Measurements from ENCODE around the gene RALGPS2. TPM values are rescaled to one million over a fixed set of nuclear protein-coding genes. Genes with fewer than 3 reads are reported as not detected.

Gene RALGPS2
- total RNA-seq, 1 donor, result 34.0 TPM

GRCh38 chr1:178781533-178782330, 56.7 kb downstream of the RALGPS2 start:
- H3K9me3 ChIP-seq (ENCODE audit: low read depth, low read length), result no peaks in the 10 kb centered on the region
- H3K4me1 ChIP-seq (ENCODE audit: insufficient read depth, low read length), result peaks cover 7% of the 10 kb centered on the region
- H3K27me3 ChIP-seq (ENCODE audit: insufficient read depth, low read length), result no peaks in the 10 kb centered on the region
- H3K4me3 ChIP-seq (ENCODE audit: low read length), result no peak overlapping the region

GRCh38 chr1:178784131-178784536, 59.1 kb downstream of the RALGPS2 start:
- no peak overlapping the region for H3K4me3 ChIP-seq (ENCODE audit: low read length)
- H3K27me3 ChIP-seq (ENCODE audit: insufficient read depth, low read length), result no peaks in the 10 kb centered on the region
- H3K4me1 ChIP-seq (ENCODE audit: insufficient read depth, low read length), result peaks cover 7% of the 10 kb centered on the region
- no peaks in the 10 kb centered on the region for H3K9me3 ChIP-seq (ENCODE audit: low read depth, low read length)

- Histone ChIP-seq H3K4me1 (ENCODE audit: insufficient read depth, low read length) (no peaks in the 10 kb centered on the region), H3K4me3 (ENCODE audit: low read length) (no peak overlapping the region), H3K27me3 (ENCODE audit: insufficient read depth, low read length) (no peaks in the 10 kb centered on the region), H3K9me3 (ENCODE audit: low read depth, low read length) (no peaks in the 10 kb centered on the region)
Observed at GRCh38 chr1:178792394-178792793, 67.3 kb downstream of the RALGPS2 start.

GRCh38 chr1:178796013-178796412, 71.0 kb downstream of the RALGPS2 start:
- Histone ChIP-seq H3K27me3 (ENCODE audit: insufficient read depth, low read length) (no peaks in the 10 kb centered on the region), H3K4me1 (ENCODE audit: insufficient read depth, low read length) (no peaks in the 10 kb centered on the region), H3K9me3 (ENCODE audit: low read depth, low read length) (no peaks in the 10 kb centered on the region), H3K4me3 (ENCODE audit: low read length) (no peak overlapping the region)

GRCh38 chr1:178797590-178797989, 72.5 kb downstream of the RALGPS2 start:
- no peaks in the 10 kb centered on the region for H3K27me3 ChIP-seq (ENCODE audit: insufficient read depth, low read length)

GRCh38 chr1:178798232-178798861, 73.3 kb downstream of the RALGPS2 start:
- Histone ChIP-seq H3K27me3 (ENCODE audit: insufficient read depth, low read length) (no peaks in the 10 kb centered on the region), H3K9me3 (ENCODE audit: low read depth, low read length) (no peaks in the 10 kb centered on the region), H3K4me1 (ENCODE audit: insufficient read depth, low read length) (no peaks in the 10 kb centered on the region), H3K4me3 (ENCODE audit: low read length) (no peak overlapping the region)

More at GRCh38 chr1:178797590-178797989, 72.5 kb downstream of the RALGPS2 start:
- H3K9me3 ChIP-seq (ENCODE audit: low read depth, low read length), result no peaks in the 10 kb centered on the region
- H3K4me3 ChIP-seq (ENCODE audit: low read length), result no peak overlapping the region
- no peaks in the 10 kb centered on the region for H3K4me1 ChIP-seq (ENCODE audit: insufficient read depth, low read length)

- no peaks in the 10 kb centered on the region for H3K9me3 ChIP-seq (ENCODE audit: low read depth, low read length)
- no peaks in the 10 kb centered on the region for H3K4me1 ChIP-seq (ENCODE audit: insufficient read depth, low read length)
- no peak overlapping the region for H3K4me3 ChIP-seq (ENCODE audit: low read length)
- no peaks in the 10 kb centered on the region for H3K27me3 ChIP-seq (ENCODE audit: insufficient read depth, low read length)
Observed at GRCh38 chr1:178802873-178803272, 77.8 kb downstream of the RALGPS2 start.

GRCh38 chr1:178806665-178807300, 81.7 kb downstream of the RALGPS2 start:
- Histone ChIP-seq H3K4me3 (ENCODE audit: low read length) (no peak overlapping the region), H3K27me3 (ENCODE audit: insufficient read depth, low read length) (no peaks in the 10 kb centered on the region), H3K9me3 (ENCODE audit: low read depth, low read length) (no peaks in the 10 kb centered on the region), H3K4me1 (ENCODE audit: insufficient read depth, low read length) (no peaks in the 10 kb centered on the region)

- Histone ChIP-seq H3K27me3 (ENCODE audit: insufficient read depth, low read length) (no peaks in the 10 kb centered on the region), H3K9me3 (ENCODE audit: low read depth, low read length) (no peaks in the 10 kb centered on the region), H3K4me1 (ENCODE audit: insufficient read depth, low read length) (no peaks in the 10 kb centered on the region)
Observed at GRCh38 chr1:178808529-178808928, 83.5 kb downstream of the RALGPS2 start.

GRCh38 chr1:178810585-178810984, 85.5 kb downstream of the RALGPS2 start:
- Histone ChIP-seq H3K4me3 (ENCODE audit: low read length) (no peak overlapping the region), H3K4me1 (ENCODE audit: insufficient read depth, low read length) (no peaks in the 10 kb centered on the region), H3K27me3 (ENCODE audit: insufficient read depth, low read length) (no peaks in the 10 kb centered on the region), H3K9me3 (ENCODE audit: low read depth, low read length) (no peaks in the 10 kb centered on the region)

More at GRCh38 chr1:178808529-178808928, 83.5 kb downstream of the RALGPS2 start:
- H3K4me3 ChIP-seq (ENCODE audit: low read length), result no peak overlapping the region

GRCh38 chr1:178818416-178818815, 93.4 kb downstream of the RALGPS2 start:
- H3K9me3 ChIP-seq (ENCODE audit: low read depth, low read length), result no peaks in the 10 kb centered on the region
- H3K4me1 ChIP-seq (ENCODE audit: insufficient read depth, low read length), result no peaks in the 10 kb centered on the region

GRCh38 chr1:178819123-178819522, 94.1 kb downstream of the RALGPS2 start:
- no peaks in the 10 kb centered on the region for H3K27me3 ChIP-seq (ENCODE audit: insufficient read depth, low read length)
- no peak overlapping the region for H3K4me3 ChIP-seq (ENCODE audit: low read length)
- H3K4me1 ChIP-seq (ENCODE audit: insufficient read depth, low read length), result no peaks in the 10 kb centered on the region
- no peaks in the 10 kb centered on the region for H3K9me3 ChIP-seq (ENCODE audit: low read depth, low read length)

More at GRCh38 chr1:178818416-178818815, 93.4 kb downstream of the RALGPS2 start:
- H3K4me3 ChIP-seq (ENCODE audit: low read length), result no peak overlapping the region
- no peaks in the 10 kb centered on the region for H3K27me3 ChIP-seq (ENCODE audit: insufficient read depth, low read length)

GRCh38 chr1:178821134-178821866, 96.3 kb downstream of the RALGPS2 start:
- H3K27me3 ChIP-seq (ENCODE audit: insufficient read depth, low read length), result no peaks in the 10 kb centered on the region
- no peak overlapping the region for H3K4me3 ChIP-seq (ENCODE audit: low read length)
- H3K4me1 ChIP-seq (ENCODE audit: insufficient read depth, low read length), result no peaks in the 10 kb centered on the region
- H3K9me3 ChIP-seq (ENCODE audit: low read depth, low read length), result no peaks in the 10 kb centered on the region

GRCh38 chr1:178825167-178825566, 100.1 kb downstream of the RALGPS2 start:
- H3K9me3 ChIP-seq (ENCODE audit: low read depth, low read length), result no peaks in the 10 kb centered on the region
- no peaks in the 10 kb centered on the region for H3K4me1 ChIP-seq (ENCODE audit: insufficient read depth, low read length)
- H3K27me3 ChIP-seq (ENCODE audit: insufficient read depth, low read length), result no peaks in the 10 kb centered on the region
- H3K4me3 ChIP-seq (ENCODE audit: low read length), result no peak overlapping the region

- Histone ChIP-seq H3K4me1 (ENCODE audit: insufficient read depth, low read length) (no peaks in the 10 kb centered on the region), H3K27me3 (ENCODE audit: insufficient read depth, low read length) (no peaks in the 10 kb centered on the region), H3K4me3 (ENCODE audit: low read length) (no peak overlapping the region), H3K9me3 (ENCODE audit: low read depth, low read length) (no peaks in the 10 kb centered on the region)
Observed at GRCh38 chr1:178844436-178844835, 119.4 kb downstream of the RALGPS2 start.
